Measurements from ENCODE around the gene FOXG1.

Gene FOXG1

DNA sequence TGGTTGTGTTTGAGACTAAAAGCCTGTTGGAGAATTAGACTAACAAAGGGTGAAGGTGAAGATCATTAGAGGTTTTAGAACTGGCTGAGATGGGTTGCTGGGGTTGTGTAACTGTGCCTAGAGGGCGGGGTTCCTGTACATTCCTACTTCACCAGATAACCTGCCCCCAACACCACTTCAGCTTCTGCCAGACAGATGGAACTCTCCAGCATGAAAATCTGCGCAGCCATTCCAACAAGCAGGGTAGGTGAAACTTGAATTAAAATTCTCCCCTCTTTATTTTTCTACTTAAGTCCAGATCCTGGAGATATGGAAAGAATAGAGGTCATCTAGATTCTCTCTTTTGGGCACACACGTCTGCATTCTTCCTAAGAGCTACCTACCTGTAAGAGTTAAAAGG lies 6.0 kb downstream of the FOXG1 start:
- peak overlapping the region; percentile 47 for H3K4me3 ChIP-seq (ENCODE audit: low read depth, low read length)
- TF ChIP-seq, protein P1, sequence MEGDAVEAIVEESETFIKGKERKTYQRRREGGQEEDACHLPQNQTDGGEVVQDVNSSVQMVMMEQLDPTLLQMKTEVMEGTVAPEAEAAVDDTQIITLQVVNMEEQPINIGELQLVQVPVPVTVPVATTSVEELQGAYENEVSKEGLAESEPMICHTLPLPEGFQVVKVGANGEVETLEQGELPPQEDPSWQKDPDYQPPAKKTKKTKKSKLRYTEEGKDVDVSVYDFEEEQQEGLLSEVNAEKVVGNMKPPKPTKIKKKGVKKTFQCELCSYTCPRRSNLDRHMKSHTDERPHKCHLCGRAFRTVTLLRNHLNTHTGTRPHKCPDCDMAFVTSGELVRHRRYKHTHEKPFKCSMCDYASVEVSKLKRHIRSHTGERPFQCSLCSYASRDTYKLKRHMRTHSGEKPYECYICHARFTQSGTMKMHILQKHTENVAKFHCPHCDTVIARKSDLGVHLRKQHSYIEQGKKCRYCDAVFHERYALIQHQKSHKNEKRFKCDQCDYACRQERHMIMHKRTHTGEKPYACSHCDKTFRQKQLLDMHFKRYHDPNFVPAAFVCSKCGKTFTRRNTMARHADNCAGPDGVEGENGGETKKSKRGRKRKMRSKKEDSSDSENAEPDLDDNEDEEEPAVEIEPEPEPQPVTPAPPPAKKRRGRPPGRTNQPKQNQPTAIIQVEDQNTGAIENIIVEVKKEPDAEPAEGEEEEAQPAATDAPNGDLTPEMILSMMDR (IDR thresholded peaks at IDR 0.05; ENCODE audit: borderline replicate concordance, insufficient read depth, low read depth, low read length), result no peak

DNA sequence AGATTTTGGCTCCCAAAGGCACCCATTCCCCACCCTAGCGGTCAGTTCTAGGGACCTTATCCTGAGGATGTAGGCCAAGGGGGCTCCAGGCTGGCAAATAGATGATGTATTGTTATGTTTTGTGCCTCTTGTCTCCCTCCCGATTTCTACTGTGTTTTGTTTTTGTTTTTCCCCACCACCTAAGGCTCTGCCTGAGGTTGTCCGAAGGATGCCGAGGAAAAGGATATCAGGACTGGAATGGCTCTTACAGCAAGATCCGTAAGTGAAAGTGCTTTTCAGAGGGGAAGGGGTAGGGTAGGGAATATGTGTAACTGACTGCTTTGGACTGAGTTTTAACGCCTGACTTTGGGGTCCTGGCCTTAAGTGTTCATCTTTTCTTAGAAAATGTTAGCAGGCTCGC lies 6.6 kb downstream of the FOXG1 start:
- peak overlapping the region; percentile 47 for H3K4me3 ChIP-seq (ENCODE audit: low read depth, low read length)

DNA sequence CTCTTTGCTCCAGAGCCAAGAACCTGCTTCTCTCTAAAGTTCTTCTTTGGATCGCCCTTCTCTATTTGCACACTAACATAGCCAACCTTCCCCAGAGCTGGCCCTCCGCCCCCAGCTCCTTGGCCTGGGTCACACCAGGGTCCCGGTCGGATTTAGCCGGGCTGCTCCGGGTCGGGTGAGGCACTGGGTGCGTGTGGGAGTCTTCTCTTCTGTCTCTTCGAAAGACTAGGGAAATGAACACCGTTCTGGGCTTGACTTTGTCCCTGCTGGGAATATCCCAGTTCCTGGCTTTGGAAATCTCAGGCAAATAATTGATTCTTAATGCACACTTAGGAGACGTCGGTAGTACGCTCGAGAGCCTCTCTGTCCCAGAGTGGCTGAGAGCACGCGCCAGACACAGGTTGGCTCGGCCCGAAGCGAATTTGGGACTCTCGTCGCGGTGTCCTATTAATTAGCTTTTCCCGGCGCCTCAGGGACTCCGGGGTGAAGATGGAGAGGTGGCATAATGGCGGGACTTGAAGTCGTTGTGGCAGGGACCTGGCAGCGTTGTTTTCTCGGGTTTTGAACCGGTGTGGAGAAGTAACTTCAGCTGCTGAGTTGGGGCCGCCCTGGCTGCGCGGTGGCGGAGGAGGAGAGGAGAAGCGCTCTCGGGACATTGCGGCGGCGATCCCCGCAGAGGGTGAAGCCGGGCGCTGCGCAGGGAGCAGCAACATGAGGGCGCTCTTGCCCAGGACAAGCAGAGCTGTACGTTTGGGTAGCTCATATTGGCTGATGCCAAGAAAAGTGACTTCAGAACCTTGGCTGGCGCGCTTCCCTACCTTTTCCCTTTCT lies 7.5 kb downstream of the FOXG1 start:
- peak overlapping the region; percentile 47 for H3K4me3 ChIP-seq (ENCODE audit: low read depth, low read length)
- TF ChIP-seq, protein P1 (IDR thresholded peaks at IDR 0.05; ENCODE audit: borderline replicate concordance, insufficient read depth, low read depth, low read length), result peak; percentile 75

More for the DNA sequence above, 6.6 kb downstream of the FOXG1 start:
- TF ChIP-seq, protein P1 (IDR thresholded peaks at IDR 0.05; ENCODE audit: borderline replicate concordance, insufficient read depth, low read depth, low read length), result no peak

DNA sequence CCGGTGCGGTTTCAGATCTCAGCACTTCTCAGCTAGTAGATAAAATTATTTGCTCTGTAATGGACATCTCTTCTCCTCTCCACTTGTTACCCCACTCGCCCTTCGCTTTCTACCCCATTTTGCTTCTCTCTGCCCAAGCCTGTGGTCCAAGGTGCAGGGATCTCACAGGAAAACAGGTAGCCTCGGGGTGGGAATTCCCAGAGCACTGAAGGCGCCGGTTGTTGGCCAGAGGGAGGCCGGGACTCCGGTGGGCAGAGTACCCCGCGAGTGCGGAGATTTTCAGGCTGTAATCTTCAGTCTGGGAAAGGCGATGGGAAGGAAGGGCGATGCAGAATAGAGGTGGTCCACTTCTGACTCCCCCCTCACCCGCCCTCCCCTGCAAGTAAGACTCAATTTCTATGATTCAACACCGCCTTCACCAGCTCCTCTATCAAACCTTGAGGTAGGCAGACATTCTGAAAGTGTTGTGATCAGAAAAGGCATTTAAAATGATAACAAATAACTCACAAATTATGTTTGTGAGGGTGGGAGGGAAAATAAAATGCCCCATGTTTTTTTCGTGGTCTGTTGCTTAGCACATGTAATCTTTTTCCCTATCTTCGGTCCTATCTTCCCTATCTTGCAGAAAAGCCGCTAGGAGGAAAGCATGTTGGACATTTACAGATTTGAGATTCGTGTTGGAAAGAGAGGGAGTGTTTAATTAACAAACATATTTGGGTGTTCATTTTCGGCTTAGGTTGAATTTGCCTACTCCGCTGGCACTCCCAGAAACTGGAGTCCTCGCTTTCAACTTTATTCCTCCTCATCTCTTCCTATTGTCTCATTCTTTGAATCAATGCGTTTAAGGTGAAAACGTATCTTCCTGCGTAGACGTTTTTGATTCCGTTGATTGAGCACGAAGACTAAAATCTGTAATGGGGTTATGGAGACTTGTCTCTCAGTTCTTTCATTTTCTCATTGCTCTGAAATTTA lies 8.5 kb downstream of the FOXG1 start:
- peak overlapping the region; percentile 47 for H3K4me3 ChIP-seq (ENCODE audit: low read depth, low read length)
- TF ChIP-seq, protein P1 (IDR thresholded peaks at IDR 0.05; ENCODE audit: borderline replicate concordance, insufficient read depth, low read depth, low read length), result no peak

DNA sequence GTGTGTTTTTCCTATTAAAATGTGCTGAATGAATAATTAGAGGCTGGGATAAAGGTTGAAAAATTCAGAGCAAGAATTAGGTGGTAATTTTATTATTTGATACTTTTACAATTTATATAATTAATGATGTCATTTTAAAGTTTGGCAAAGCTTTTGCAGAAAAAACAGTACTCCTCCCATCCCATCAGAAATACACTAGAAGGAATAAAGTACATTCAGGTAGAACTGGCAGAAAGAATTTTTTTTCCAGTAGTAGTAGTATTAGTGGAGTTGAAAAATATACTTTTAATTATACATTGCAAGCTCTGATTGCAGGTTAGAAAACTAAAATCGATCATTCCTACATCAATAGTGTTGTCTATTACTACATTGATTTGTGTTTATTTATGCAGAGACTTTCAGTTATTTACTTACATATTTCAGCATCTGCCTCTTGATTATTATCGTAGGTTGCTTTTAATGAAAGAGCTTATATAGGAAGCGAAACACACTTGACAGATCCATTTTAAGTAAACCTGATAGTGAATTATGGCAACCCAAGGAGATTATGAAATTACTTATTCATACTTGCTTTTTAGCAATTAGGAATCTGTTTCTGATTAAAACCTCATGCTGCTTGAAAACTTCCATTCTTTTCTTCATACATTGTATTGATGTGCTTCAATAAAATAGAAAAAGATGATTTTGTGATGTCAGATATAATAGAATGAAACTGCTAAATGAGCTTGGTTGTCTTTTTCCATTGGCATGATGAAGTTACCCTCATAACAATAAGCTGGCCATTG lies 10.1 kb downstream of the FOXG1 start:
- TF ChIP-seq, protein P1 (IDR thresholded peaks at IDR 0.05; ENCODE audit: borderline replicate concordance, insufficient read depth, low read depth, low read length), result no peak
- no peak overlapping the region for H3K4me3 ChIP-seq (ENCODE audit: low read depth, low read length)

DNA sequence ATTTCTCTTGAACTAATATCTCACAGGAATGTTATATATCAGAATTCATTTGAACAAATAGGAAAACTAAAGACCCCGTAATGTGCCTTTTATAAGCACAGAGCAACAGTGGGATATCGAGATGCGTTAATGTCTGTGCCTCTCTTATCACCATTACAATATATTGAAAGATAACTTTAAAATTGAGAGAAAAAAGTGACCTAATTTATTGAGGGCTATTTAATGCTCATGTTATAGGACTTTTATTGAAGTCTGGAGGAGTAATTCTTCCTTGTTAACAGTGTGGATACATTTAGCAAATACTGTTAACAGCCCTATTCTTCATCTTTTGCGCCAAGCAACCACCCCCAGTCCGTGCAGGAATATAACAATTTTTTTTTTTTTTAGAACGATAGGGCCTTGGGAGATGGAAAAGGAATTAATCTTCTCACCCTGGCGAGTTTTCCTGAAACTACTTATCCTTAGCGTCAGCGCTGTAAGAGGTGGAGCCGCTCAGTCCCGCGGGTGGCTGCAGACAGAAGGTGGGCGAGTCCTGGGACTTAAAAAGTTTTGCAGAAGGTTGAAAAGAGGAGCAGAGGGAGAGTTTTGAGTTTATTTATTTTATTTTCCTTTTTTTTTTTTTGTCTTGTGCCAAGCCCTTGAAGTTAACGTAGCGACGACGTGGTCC lies 11.0 kb downstream of the FOXG1 start:
- H3K4me3 ChIP-seq (ENCODE audit: low read depth, low read length), result no peak overlapping the region
- TF ChIP-seq, protein P1 (IDR thresholded peaks at IDR 0.05; ENCODE audit: borderline replicate concordance, insufficient read depth, low read depth, low read length), result no peak

Data from GM12875 (cell line).